Measurements from ENCODE around the gene TMEM167A. TPM values are rescaled to one million over a fixed set of nuclear protein-coding genes. Genes with fewer than 3 reads are reported as not detected.

Gene TMEM167A
- total RNA-seq, 1 donor: 106 TPM

- DNase-seq (ENCODE audit: low read depth): no peak
- H3K4me3 ChIP-seq (ENCODE audit: low read depth, low read length): no peak overlapping the region
- TF ChIP-seq CTCF (IDR thresholded peaks at IDR 0.05; ENCODE audit: insufficient read depth, low read length): no peak
Observed at GRCh38 chr5:83055166-83055565, 22.0 kb downstream of the TMEM167A start.

- H3K4me3 ChIP-seq (ENCODE audit: low read depth, low read length): no peak overlapping the region
- no peak for TF ChIP-seq CTCF (IDR thresholded peaks at IDR 0.05; ENCODE audit: insufficient read depth, low read length)
- DNase-seq (ENCODE audit: low read depth): no peak
Observed at GRCh38 chr5:83050723-83051340, 26.4 kb downstream of the TMEM167A start.

- H3K4me3 ChIP-seq (ENCODE audit: low read depth, low read length): no peak overlapping the region
- no peak for TF ChIP-seq CTCF (IDR thresholded peaks at IDR 0.05; ENCODE audit: insufficient read depth, low read length)
- DNase-seq (ENCODE audit: low read depth): peak; percentile 31
Observed at GRCh38 chr5:83049370-83049885, 27.8 kb downstream of the TMEM167A start.

GRCh38 chr5:83048811-83049210, 28.4 kb downstream of the TMEM167A start:
- TF ChIP-seq CTCF (IDR thresholded peaks at IDR 0.05; ENCODE audit: insufficient read depth, low read length): no peak
- DNase-seq (ENCODE audit: low read depth): no peak
- H3K4me3 ChIP-seq (ENCODE audit: low read depth, low read length): no peak overlapping the region

GRCh38 chr5:83048277-83048676, 28.9 kb downstream of the TMEM167A start:
- TF ChIP-seq CTCF (IDR thresholded peaks at IDR 0.05; ENCODE audit: insufficient read depth, low read length): no peak
- peak; percentile 28 for DNase-seq (ENCODE audit: low read depth)
- no peak overlapping the region for H3K4me3 ChIP-seq (ENCODE audit: low read depth, low read length)

- no peak for DNase-seq (ENCODE audit: low read depth)
- H3K4me3 ChIP-seq (ENCODE audit: low read depth, low read length): no peak overlapping the region
- TF ChIP-seq CTCF (IDR thresholded peaks at IDR 0.05; ENCODE audit: insufficient read depth, low read length): no peak
Observed at GRCh38 chr5:83044926-83045325, 32.3 kb downstream of the TMEM167A start.

- no peak for DNase-seq (ENCODE audit: low read depth)
- TF ChIP-seq CTCF (IDR thresholded peaks at IDR 0.05; ENCODE audit: insufficient read depth, low read length): no peak
- H3K4me3 ChIP-seq (ENCODE audit: low read depth, low read length): no peak overlapping the region
Observed at GRCh38 chr5:83042507-83042906, 34.7 kb downstream of the TMEM167A start.

Data from fibroblast of the aortic adventitia (primary cell).